Naive thymus-derived CD4-positive, alpha-beta T cell (primary cell): ENCODE measurements around the gene CD200. TPM values are rescaled to one million over a fixed set of nuclear protein-coding genes. Genes with fewer than 3 reads are reported as not detected.
A peak's percentile ranks its signal among the peaks of the same experiment; 100 is the strongest.

Experiments
- ATAC-seq: fragments of 150-1000 bp; cut with Tn5 transposase; 2 replicates; pipeline ENCODE4 v1.10.0; 2021; ENCODE audit warnings: mild to moderate bottlenecking, moderate library complexity
- CTCF ChIA-PET: fragments of 350-600 bp; sonication (Branson Sonifier 250); formaldehyde crosslinking; loops from one replicate; lab custom pipeline; 2021; ENCODE audit warnings: antibody characterized with exemption; lab: Charles Lee
- POLR2A ChIA-PET: fragments of 350-600 bp; sonication (Branson Sonifier 250); formaldehyde crosslinking; loops from one replicate; lab custom pipeline; 2021; ENCODE audit warnings: antibody characterized with exemption, inconsistent platforms; lab: Charles Lee
- DNase-seq, 9 donors: peaks; one replicate each; pipeline versions ENCODE4 v3.0.0 to v3.0.0-alpha.2; 2020 to 2022; ENCODE audit warnings: mixed read lengths in 1 of 9
- H3K27ac ChIP-seq: one replicate; pipeline ENCODE4 v1.7.0; 2013; ENCODE audit warnings: mild to moderate bottlenecking, low read depth, low read length, moderate library complexity
- H3K27me3 ChIP-seq, 2 donors: one replicate each; pipeline ENCODE4 v1.7.0; 2013; ENCODE audit warnings: low read length in 2 of 2, mild to moderate bottlenecking in 2 of 2, moderate library complexity in 2 of 2; ENCODE audit not compliant: control insufficient read depth in 2 of 2, insufficient read depth in 2 of 2
- H3K36me3 ChIP-seq, 3 experiments: 1 replicate in 2 of 3; 2 replicates in 1 of 3; pipeline ENCODE4 v1.7.0; 2013; ENCODE audit warnings: low read length in 3 of 3, mild to moderate bottlenecking in 3 of 3, moderate library complexity in 1 of 3; ENCODE audit not compliant: insufficient read depth in 3 of 3, control insufficient read depth in 2 of 3
- H3K4me1 ChIP-seq, 2 donors: one replicate each; pipeline ENCODE4 v1.7.0; 2013; ENCODE audit warnings: low read length in 2 of 2, mild to moderate bottlenecking in 2 of 2, moderate library complexity in 1 of 2; ENCODE audit not compliant: control insufficient read depth in 2 of 2, insufficient read depth in 2 of 2
- H3K4me3 ChIP-seq: 2 replicates; pipeline ENCODE4 v1.7.0; 2013; ENCODE audit warnings: mild to moderate bottlenecking, low read length
- H3K9me3 ChIP-seq, 3 experiments: 1 replicate in 2 of 3; 2 replicates in 1 of 3; pipeline ENCODE4 v1.7.0; 2013; ENCODE audit warnings: low read length in 3 of 3; ENCODE audit not compliant: control insufficient read depth in 2 of 3
- H3K27ac Mint-ChIP-seq, 9 donors: one replicate each; pipeline ENCODE4 v1.8.0; 2020 to 2022; ENCODE audit warnings: mixed read lengths in 9 of 9, mild to moderate bottlenecking in 8 of 9, moderate library complexity in 5 of 9, inconsistent platforms in 2 of 9
- H3K27me3 Mint-ChIP-seq, 5 donors: one replicate each; pipeline ENCODE4 v1.8.0; 2021 to 2022; ENCODE audit warnings: mixed read lengths in 5 of 5, mild to moderate bottlenecking in 1 of 5
- H3K36me3 Mint-ChIP-seq, 5 donors: one replicate each; pipeline ENCODE4 v1.8.0; 2020 to 2022; ENCODE audit warnings: mixed read lengths in 5 of 5, mild to moderate bottlenecking in 3 of 5, inconsistent platforms in 1 of 5
- H3K4me1 Mint-ChIP-seq, 7 donors: one replicate each; pipeline ENCODE4 v1.8.0; 2020 to 2022; ENCODE audit warnings: mixed read lengths in 7 of 7, mild to moderate bottlenecking in 3 of 7, inconsistent platforms in 1 of 7
- H3K4me3 Mint-ChIP-seq, 10 donors: one replicate each; pipeline ENCODE4 v1.8.0; 2020 to 2022; ENCODE audit warnings: mild to moderate bottlenecking in 10 of 10, mixed read lengths in 10 of 10, moderate library complexity in 6 of 10, inconsistent platforms in 2 of 10
- H3K9me3 Mint-ChIP-seq, 11 donors: one replicate each; pipeline ENCODE4 v1.8.0; 2020 to 2022; ENCODE audit warnings: mixed read lengths in 11 of 11, mild to moderate bottlenecking in 4 of 11, inconsistent platforms in 1 of 11, moderate library complexity in 1 of 11
- intact Hi-C, 2 donors: fragments of 100-400 bp; cut with micrococcal nuclease; formaldehyde crosslinking; loops; one replicate each; pipeline ENCODE4 v1.15.1; 2023
- polyA plus RNA-seq, 2 donors: library from polyadenylated mRNA; unstranded; fragments of 300-500 nt; fragmentation: Illumina TruSeq; gene quantifications; one replicate each; pipeline ENCODE4 v1.2.3, GENCODE V29; 2021
- total RNA-seq, 6 experiments: library from RNA in 5 of 6; stranded (reverse) in 5 of 6; gene quantifications; 1 replicate in 5 of 6; 2 replicates in 1 of 6; pipeline ENCODE4 v1.2.3 and lab custom pipeline; 2021 to 2026

The CD200 gene
- total and polyA plus RNA-seq, 7 experiments from 2014 or later = 2.5 to 9.1 (median 2.9) TPM

DNA sequence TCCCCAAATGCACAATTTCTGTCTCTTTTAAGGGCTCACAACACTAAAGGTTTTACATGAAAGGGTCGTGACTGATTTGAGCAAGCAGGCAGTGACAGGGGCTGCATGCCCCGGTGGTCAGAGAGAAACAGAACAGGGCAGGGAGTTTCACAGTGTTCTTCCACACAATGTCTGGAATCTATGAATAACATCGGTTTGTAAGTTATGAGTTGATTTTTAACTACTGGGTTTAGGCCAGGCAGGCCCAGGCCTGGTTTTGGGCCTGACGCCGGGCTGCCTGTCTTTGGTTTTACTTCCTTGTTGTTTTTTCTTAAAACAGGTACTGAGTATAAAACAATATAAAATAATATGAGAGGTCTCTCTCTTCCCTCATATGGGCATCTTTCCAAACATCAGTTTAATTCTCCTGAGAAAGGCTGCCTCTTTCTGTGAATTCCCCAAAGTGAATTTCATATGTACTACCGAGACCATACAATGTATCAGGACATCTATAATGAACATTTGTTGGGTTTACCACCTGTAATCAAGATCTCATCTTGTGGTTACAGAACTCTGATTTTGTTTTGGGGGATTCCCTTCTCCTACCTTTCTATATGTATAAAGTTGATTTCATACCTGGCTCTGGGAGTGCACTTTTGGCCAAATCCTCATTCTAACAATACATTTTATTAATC is 74.4 kb downstream of the CD200 start:
- no peak overlapping the region for H3K4me3 ChIP-seq
- ATAC-seq = no peak
- DNase-seq = no peak
- CTCF ChIA-PET = interaction anchor here (0.5 to 0.6 kb wide), 2 partner anchors 10 to 113 kb away, joined by 3 read pairs; no protein-coding TSS in a partner anchor
- H3K9me3 ChIP-seq = no peaks in the 10 kb centered on the region
- peaks cover 0 to 2% (median 0%) of the 10 kb centered on the region in 5 donors for H3K36me3 Mint-ChIP-seq
- POLR2A ChIA-PET = no interaction called here
- H3K27me3 ChIP-seq = no peaks in the 10 kb centered on the region
- peak overlapping the region in 2 of 9 donors; percentile 50 to 90 for H3K27ac Mint-ChIP-seq
- no peak overlapping the region for H3K27ac ChIP-seq
- H3K4me1 ChIP-seq = no peaks in the 10 kb centered on the region
- no peaks in the 10 kb centered on the region for H3K36me3 ChIP-seq
- intact Hi-C loops = no loop called here
- H3K9me3 Mint-ChIP-seq = no peaks in the 10 kb centered on the region
- H3K4me3 Mint-ChIP-seq = no peak overlapping the region
- peaks cover 1 to 24% (median 11%) of the 10 kb centered on the region in 7 donors for H3K4me1 Mint-ChIP-seq
- no peaks in the 10 kb centered on the region for H3K27me3 Mint-ChIP-seq

DNA sequence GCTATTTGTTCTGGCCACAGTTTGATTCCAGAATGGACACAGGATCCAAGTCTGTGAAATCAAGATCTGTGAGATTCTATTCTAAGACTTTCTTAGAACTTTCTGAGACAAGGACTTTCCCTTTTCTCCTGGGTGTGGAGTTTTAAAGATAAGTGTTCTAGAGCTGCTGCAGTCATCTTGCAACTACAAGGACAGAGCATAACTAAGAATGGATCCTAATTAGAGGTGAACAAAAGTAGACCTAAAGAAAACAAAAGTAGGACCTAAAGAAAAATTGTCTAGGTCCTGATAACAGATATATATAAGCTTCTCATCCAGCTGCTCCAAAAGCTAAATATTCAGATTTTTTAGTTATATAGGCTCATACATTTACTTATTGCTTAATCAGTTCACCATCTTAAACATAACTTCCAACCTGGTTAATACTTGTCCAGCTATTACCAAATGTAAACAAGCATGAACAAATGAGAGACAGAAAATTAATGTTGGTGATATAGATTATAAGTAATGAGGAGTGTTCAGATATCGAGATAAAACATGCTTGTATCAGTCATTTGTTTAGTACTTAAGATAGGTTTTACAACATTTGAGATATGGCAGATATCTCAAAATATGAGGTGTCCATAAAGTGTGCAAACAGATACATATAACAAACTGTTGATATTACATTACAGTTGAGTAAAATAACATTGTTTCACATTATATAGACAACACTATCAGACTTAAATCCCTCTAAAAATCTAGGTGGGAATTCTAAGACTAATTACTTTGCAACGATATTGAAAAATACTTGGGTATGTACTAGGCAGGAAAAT is 75.1 kb downstream of the CD200 start:
- Mint-ChIP-seq H3K36me3 (peaks cover 0 to 4% (median 0%) of the 10 kb centered on the region in 5 donors), H3K4me3 (no peak overlapping the region), H3K27ac (peak overlapping the region in 1 of 9 donors; percentile 22), H3K4me1 (peaks cover 3 to 31% (median 19%) of the 10 kb centered on the region in 7 donors), H3K9me3 (no peaks in the 10 kb centered on the region), H3K27me3 (no peaks in the 10 kb centered on the region)
- Histone ChIP-seq H3K4me3 (no peak overlapping the region), H3K4me1 (no peaks in the 10 kb centered on the region), H3K27ac (no peak overlapping the region), H3K36me3 (no peaks in the 10 kb centered on the region), H3K9me3 (no peaks in the 10 kb centered on the region), H3K27me3 (no peaks in the 10 kb centered on the region)
- ChIA-PET POLR2A (no interaction called here), CTCF (interaction anchor here (0.5 kb wide), 1 partner anchor 11 kb away, joined by 3 read pairs; no protein-coding TSS in a partner anchor)
- no peak for ATAC-seq
- no peak for DNase-seq
- intact Hi-C loops = no loop called here

DNA sequence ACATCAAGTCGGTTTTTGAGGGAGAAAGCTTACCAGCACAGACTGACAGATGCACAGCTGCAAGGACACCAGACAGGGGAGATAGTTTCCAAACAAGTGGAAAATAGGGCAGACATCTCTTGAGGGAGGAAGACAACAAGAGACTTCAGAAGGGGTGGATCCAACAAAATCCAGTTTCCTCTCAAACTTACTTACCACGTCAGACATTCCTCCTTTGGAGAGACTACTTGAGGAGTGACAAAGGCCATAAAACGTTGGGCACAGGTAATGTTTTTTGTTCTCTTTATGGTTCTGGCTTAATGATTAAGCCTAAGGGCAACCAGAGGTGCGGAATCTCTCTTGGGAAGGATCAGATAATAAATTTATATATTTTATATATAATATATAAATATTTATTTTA is 76.1 kb downstream of the CD200 start:
- no peak overlapping the region for H3K27ac ChIP-seq
- H3K4me3 Mint-ChIP-seq = no peak overlapping the region
- H3K9me3 Mint-ChIP-seq = no peaks in the 10 kb centered on the region
- intact Hi-C loops = no loop called here
- DNase-seq (no peak), ATAC-seq (no peak)
- H3K4me3 ChIP-seq = no peak overlapping the region
- no peaks in the 10 kb centered on the region for H3K36me3 ChIP-seq
- peaks cover 6 to 33% (median 20%) of the 10 kb centered on the region in 7 donors for H3K4me1 Mint-ChIP-seq
- H3K9me3 ChIP-seq = no peaks in the 10 kb centered on the region
- no peaks in the 10 kb centered on the region for H3K27me3 ChIP-seq
- H3K27me3 Mint-ChIP-seq = no peaks in the 10 kb centered on the region
- ChIA-PET POLR2A (no interaction called here), CTCF (no interaction called here)
- H3K36me3 Mint-ChIP-seq = peaks cover 0 to 4% (median 0%) of the 10 kb centered on the region in 5 donors
- no peaks in the 10 kb centered on the region for H3K4me1 ChIP-seq
- no peak overlapping the region for H3K27ac Mint-ChIP-seq

DNA sequence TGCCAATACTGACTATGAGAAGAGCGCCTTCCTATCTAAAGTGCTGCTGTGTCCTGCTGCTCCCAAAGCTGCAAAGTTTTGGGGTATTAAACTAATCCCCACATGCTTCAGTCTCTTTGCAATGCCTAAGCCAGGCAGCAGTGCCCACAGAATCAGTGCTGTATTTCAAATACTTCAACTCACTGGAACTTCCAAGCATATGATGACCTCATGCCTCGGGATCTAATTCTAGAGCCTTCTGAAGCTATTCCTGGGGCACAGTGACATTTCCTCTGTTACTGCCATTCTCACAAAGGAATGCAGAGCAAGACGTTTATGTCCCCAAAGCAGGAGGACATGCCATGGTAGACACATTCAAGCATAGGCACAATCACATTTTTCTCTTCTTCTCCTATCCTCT is 78.5 kb downstream of the CD200 start:
- Histone ChIP-seq H3K4me1 (no peaks in the 10 kb centered on the region), H3K27me3 (no peaks in the 10 kb centered on the region), H3K9me3 (no peaks in the 10 kb centered on the region), H3K4me3 (no peak overlapping the region), H3K27ac (no peak overlapping the region), H3K36me3 (no peaks in the 10 kb centered on the region)
- CTCF ChIA-PET = no interaction called here
- peaks cover 0 to 4% (median 0%) of the 10 kb centered on the region in 11 donors for H3K9me3 Mint-ChIP-seq
- POLR2A ChIA-PET = interaction anchor here (0.6 kb wide), 1 partner anchor 1344 kb away, joined by 3 read pairs; no protein-coding TSS in a partner anchor
- no peak overlapping the region for H3K4me3 Mint-ChIP-seq
- DNase-seq = no peak
- H3K4me1 Mint-ChIP-seq = peaks cover 7 to 33% (median 20%) of the 10 kb centered on the region in 7 donors
- peaks cover 0 to 2% (median 0%) of the 10 kb centered on the region in 5 donors for H3K27me3 Mint-ChIP-seq
- peaks cover 0 to 6% (median 0%) of the 10 kb centered on the region in 5 donors for H3K36me3 Mint-ChIP-seq
- no peak for ATAC-seq
- intact Hi-C loops = no loop called here
- H3K27ac Mint-ChIP-seq = no peak overlapping the region

Other genes starting within 250 kb of the CD200 start
- 10 to 100 TPM in 1 of 5 experiments, 1 to 10 TPM in 4; 1.2 to 12.3 (median 1.9) TPM for gene C3orf52, start 246.8 kb upstream of the CD200 start, total RNA-seq
- 1 to 10 TPM; 1.3 to 2.1 TPM for gene C3orf52, start 246.8 kb upstream of the CD200 start, polyA plus RNA-seq
- gene GCSAM, start 199.9 kb upstream of the CD200 start, total RNA-seq = 10 to 100 TPM in 4 of 5 experiments, 1 to 10 TPM in 1; 5.5 to 28.5 (median 18.5) TPM
- 10 to 100 TPM; 27.7 to 38.8 TPM for gene GCSAM, start 199.9 kb upstream of the CD200 start, polyA plus RNA-seq
- gene SLC9C1, start 38.9 kb upstream of the CD200 start, total RNA-seq = not detected
- gene SLC9C1, start 38.9 kb upstream of the CD200 start, polyA plus RNA-seq = under 1 TPM in 1 of 2 donors, not detected in 1; 0.08 TPM
- gene BTLA, start 166.3 kb downstream of the CD200 start, total RNA-seq = 10 to 100 TPM; 15.6 to 29.5 (median 26.1) TPM
- 10 to 100 TPM; 13.3 to 18.5 TPM for gene BTLA, start 166.3 kb downstream of the CD200 start, polyA plus RNA-seq
- 10 to 100 TPM; 35.1 to 65.8 (median 50.3) TPM for gene ATG3, start 228.8 kb downstream of the CD200 start, total RNA-seq
- 10 to 100 TPM; 70.9 to 75.8 TPM for gene ATG3, start 228.8 kb downstream of the CD200 start, polyA plus RNA-seq
- gene SLC35A5, start 228.9 kb downstream of the CD200 start, total RNA-seq = 10 to 100 TPM; 10.4 to 24.6 (median 20.8) TPM
- gene SLC35A5, start 228.9 kb downstream of the CD200 start, polyA plus RNA-seq = 10 to 100 TPM; 16.3 to 17.3 TPM